Epithelial cell of esophagus (primary cell): ENCODE measurements around the gene TMTC1.

Source experiments
- DNase-seq: peaks from one replicate; pipeline ENCODE4 v3.0.0; 2010; ENCODE audit warnings: low read depth
- H3K4me3 ChIP-seq: 2 replicates; pipeline ENCODE4 v1.5.1; 2011; ENCODE audit warnings: mild to moderate bottlenecking, low read length, control low read depth
- TF ChIP-seq, protein P1 (sequence below): IDR thresholded peaks from 2 replicates; pipeline ENCODE4 v1.5.1; 2011; ENCODE audit warnings: low read depth, mild to moderate bottlenecking, low read length, control low read depth, inconsistent platforms; ENCODE audit not compliant: insufficient read depth; ENCODE audit errors: missing control alignments

TMTC1 gene

DNA sequence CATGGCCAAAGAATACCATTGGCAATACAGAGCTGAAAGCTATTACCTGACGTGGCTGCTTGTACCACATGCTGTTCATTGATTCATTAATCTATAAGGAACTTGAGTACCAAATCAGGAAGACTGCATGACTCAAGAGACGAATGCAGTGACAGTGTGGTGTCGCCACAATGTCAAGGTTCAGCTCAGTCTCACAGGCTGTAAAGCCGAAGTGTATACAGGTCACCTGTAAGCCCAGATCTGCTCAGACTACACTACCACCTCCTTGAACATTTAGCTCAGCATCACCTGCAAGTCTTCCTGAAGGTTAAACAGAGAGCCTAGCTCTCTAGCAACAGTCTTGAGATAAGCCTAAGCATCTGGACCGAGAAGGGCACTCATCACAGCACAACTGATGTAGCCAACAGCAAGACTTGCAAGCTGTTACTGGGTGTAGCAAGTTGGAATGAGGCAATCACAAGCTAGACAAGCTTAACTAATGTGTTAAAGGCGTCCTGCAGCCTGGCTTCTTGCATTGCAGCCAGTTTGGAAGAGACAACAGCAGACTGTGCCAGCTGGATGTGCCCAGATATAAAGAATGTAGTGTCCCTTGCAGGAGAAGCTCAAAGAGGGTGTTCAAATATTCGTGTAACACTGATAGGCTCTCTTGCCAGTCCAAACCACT, 21.0 kb downstream of the TMTC1 start:
- TF ChIP-seq, protein P1, sequence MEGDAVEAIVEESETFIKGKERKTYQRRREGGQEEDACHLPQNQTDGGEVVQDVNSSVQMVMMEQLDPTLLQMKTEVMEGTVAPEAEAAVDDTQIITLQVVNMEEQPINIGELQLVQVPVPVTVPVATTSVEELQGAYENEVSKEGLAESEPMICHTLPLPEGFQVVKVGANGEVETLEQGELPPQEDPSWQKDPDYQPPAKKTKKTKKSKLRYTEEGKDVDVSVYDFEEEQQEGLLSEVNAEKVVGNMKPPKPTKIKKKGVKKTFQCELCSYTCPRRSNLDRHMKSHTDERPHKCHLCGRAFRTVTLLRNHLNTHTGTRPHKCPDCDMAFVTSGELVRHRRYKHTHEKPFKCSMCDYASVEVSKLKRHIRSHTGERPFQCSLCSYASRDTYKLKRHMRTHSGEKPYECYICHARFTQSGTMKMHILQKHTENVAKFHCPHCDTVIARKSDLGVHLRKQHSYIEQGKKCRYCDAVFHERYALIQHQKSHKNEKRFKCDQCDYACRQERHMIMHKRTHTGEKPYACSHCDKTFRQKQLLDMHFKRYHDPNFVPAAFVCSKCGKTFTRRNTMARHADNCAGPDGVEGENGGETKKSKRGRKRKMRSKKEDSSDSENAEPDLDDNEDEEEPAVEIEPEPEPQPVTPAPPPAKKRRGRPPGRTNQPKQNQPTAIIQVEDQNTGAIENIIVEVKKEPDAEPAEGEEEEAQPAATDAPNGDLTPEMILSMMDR = no peak
- DNase-seq = peak; percentile 44

DNA sequence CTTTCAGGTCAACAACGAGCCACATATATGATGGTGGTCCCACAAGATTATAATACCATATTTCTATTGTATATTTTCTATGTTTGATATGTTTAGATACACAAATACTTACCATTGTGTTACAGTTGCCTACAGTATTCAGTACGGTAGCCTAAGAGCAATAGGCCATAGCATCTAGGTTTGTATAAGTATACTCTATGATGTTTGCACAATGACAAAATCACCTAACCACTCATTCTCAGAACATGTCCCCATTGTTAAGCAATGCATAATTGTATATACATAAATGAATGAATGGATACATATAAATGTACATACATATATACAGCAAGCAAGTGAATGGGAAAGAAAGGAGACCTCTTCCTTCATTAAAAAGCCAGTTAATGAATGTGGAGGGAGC, 23.8 kb downstream of the TMTC1 start:
- TF ChIP-seq, protein P1 = no peak
- H3K4me3 ChIP-seq = no peak overlapping the region
- DNase-seq = no peak

More for the DNA sequence above, 21.0 kb downstream of the TMTC1 start:
- no peak overlapping the region for H3K4me3 ChIP-seq

DNA sequence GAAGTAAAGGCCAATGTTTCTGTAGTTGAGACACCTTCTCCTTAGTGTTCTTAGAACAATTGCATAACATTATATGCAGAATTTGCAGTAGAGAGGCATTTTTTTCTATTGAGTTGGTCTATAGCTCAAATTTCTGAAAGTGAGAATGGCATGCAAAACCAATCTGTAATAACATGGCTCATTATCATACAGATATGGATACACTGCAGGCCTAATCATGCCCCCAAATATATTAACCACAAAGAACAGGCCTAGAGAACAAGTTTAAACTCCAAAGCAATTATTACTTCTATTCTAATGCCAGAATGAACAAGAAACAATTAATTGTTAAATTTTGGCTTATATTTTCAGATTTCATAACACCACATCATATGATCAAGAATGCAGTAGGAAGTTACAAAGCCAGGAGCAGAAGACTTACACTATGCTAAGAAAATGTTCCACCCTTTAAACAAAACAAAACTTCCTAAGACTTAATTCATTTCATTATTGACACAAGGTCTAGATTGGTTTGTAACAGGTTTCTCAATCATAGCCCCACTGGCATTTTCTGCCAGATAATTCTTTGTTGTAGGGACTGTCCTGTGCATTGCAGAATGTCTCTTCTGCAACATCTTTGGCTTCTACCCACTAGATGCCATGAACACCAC, 26.9 kb downstream of the TMTC1 start:
- TF ChIP-seq, protein P1 = no peak
- DNase-seq = peak; percentile 50
- no peak overlapping the region for H3K4me3 ChIP-seq

DNA sequence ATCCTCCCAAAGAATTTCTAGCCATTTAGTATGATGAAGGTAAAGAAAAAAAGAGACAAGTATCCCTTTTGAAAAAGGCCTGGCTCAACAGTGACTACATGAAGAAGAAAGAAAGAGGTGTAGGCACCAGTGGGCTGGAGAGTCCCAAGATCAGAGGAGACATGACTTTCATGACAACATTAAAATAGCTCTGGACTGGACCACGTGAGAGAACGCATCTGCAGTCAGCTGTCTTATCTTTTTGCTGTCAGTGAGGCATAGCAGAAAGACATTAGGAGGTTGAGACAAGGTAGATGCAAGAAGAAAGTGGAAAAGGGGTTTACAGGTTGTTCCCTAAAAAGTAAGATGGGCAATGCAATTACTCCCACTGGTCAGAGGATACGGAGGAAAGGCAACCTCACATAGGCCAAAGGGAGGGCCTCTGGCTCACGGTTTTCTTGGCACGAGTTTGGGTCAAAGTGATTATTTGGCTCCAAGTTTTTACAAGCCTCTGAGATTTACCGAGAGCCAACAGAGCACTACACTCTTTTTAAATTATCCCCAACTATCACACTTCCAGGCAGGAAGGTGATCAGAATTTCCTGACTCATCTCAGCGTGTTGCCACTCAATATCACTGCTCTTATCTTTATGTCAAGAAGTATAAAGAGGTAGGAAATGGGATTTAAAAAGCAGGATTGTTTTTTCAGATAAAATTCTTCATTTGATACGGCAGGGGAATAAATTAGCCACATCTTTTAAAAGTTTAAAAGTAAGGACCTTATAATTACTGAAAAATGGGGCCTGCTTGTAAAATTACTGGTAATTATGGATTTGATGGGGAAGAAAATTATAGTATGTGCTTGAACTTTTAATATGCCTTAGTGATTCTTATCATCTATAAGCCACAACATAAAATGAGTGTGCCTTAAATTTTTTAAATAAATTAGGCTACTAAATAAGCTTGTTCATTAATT, 29.2 kb downstream of the TMTC1 start:
- TF ChIP-seq, protein P1 = no peak
- DNase-seq = no peak
- H3K4me3 ChIP-seq = no peak overlapping the region

DNA sequence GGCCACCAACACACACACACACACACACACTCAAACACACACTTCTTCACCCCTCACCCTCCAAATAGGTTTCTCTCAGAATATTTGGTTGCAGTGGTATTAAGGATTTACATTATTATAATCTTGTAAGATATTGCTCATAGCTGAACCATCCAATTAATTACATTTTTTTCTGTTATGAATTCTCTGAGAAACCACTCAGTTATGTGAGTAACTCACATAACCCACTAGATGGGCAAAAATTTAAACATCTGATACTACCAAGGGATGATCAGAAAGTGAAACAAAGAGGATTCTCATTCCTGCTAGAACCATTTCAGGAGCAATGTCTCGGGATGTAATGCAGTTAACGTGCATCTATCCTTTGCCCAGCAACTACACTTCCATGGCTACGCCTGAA, 31.6 kb downstream of the TMTC1 start:
- no peak for DNase-seq
- H3K4me3 ChIP-seq = no peak overlapping the region

DNA sequence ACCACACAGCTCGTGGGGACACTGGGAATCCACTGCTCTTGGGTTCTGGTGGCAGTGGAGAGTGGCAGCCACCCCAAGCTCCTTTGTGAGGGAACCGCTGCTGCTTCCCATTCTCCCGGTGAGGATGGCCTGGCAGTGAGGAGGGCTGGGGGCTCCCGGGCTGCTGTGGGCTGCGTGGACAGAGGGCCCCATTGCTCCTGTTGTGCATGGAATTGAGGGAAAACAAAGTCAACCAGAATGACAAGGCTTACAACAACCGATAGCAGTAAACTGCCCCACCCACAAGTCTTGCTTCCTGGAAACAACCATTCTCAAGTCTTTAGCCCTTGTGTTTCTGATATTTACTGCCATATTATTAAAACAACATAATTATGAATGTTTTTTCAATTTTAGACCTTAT, 32.1 kb downstream of the TMTC1 start:
- DNase-seq = no peak
- no peak overlapping the region for H3K4me3 ChIP-seq
- TF ChIP-seq, protein P1 = no peak

More for the DNA sequence above, 31.6 kb downstream of the TMTC1 start:
- TF ChIP-seq, protein P1 = no peak
